K562 (cell line): Measurements from ENCODE around the gene C20orf96. TPM values are rescaled to one million over a fixed set of nuclear protein-coding genes. Genes with fewer than 3 reads are reported as not detected.
A peak's percentile ranks its signal among the peaks of the same experiment; 100 is the strongest.

Source experiments
- ATF4 ChIP-seq: fragments of 450-650 bp; formaldehyde crosslinking; IDR thresholded peaks from 2 replicates; pipeline ENCODE4 v1.4.0; 2022; ENCODE audit warnings: mild to moderate bottlenecking, moderate library complexity
- ATF6 ChIP-seq: sonication (generic); formaldehyde crosslinking; IDR thresholded peaks from 2 replicates; pipeline ENCODE4 v1.4.0; 2020; ENCODE audit warnings: mild to moderate bottlenecking, missing genetic modification reagents
- BCLAF1 ChIP-seq, 2 experiments: fragments of 450-650 bp in 1 of 2; IDR thresholded peaks; 2 replicates each; pipeline ENCODE4 v1.6.1; 2011 to 2017; ENCODE audit warnings: low read depth in 2 of 2, antibody characterized with exemption in 1 of 2, borderline replicate concordance in 1 of 2, low read length in 1 of 2, mild to moderate bottlenecking in 1 of 2, mixed read lengths in 1 of 2; ENCODE audit not compliant: control insufficient read depth in 1 of 2
- CHAMP1 ChIP-seq: fragments of 450-650 bp; IDR thresholded peaks from 2 replicates; pipeline ENCODE4 v1.6.1; 2016; ENCODE audit warnings: mild to moderate bottlenecking
- CSDE1 ChIP-seq, 2 experiments: fragments of 450-650 bp; IDR thresholded peaks; 2 replicates each; pipeline ENCODE4 v1.6.1; 2016; ENCODE audit warnings: mild to moderate bottlenecking in 1 of 2
- FIP1L1 ChIP-seq: fragments of 200-400 bp; formaldehyde crosslinking; IDR thresholded peaks from 2 replicates; pipeline ENCODE4 v1.6.1; 2018; ENCODE audit warnings: mild to moderate bottlenecking, low read depth, low read length; ENCODE audit not compliant: poor library complexity, severe bottlenecking
- FOXP1 ChIP-seq: sonication (generic); formaldehyde crosslinking; IDR thresholded peaks from 2 replicates; pipeline ENCODE4 v1.8.0; 2022; ENCODE audit warnings: mild to moderate bottlenecking, missing genetic modification reagents
- KDM5B ChIP-seq: fragments of 200-600 bp; sonication (generic); IDR thresholded peaks from 2 replicates; pipeline ENCODE4 v1.6.1; 2012; ENCODE audit warnings: low read depth, mild to moderate bottlenecking, moderate library complexity, low read length, control low read depth, inconsistent platforms; ENCODE audit not compliant: insufficient replicate concordance
- MITF ChIP-seq: IDR thresholded peaks from 2 replicates; pipeline ENCODE4 v1.6.1; 2014; ENCODE audit warnings: antibody characterized with exemption
- NFRKB ChIP-seq: fragments of 450-650 bp; IDR thresholded peaks from 2 replicates; pipeline ENCODE4 v1.6.1; 2016; ENCODE audit warnings: low read depth
- NONO ChIP-seq, 2 experiments: fragments of 200-400 bp in 1 of 2; fragments of 450-650 bp in 1 of 2; formaldehyde crosslinking in 1 of 2; IDR thresholded peaks; 2 replicates each; pipeline ENCODE4 v1.6.1; 2017; ENCODE audit warnings: low read depth in 2 of 2, mild to moderate bottlenecking in 2 of 2, moderate library complexity in 2 of 2, low read length in 1 of 2
- PRPF4 ChIP-seq: fragments of 200-400 bp; formaldehyde crosslinking; IDR thresholded peaks from one replicate; pipeline ENCODE4 v1.6.1; 2017; ENCODE audit warnings: low read length, low read depth, mild to moderate bottlenecking; ENCODE audit not compliant: insufficient read depth, poor library complexity, severe bottlenecking
- RAD51 ChIP-seq: fragments of 450-650 bp; IDR thresholded peaks from 2 replicates; pipeline ENCODE4 v1.7.1; 2016; ENCODE audit warnings: low read depth, mild to moderate bottlenecking, borderline replicate concordance
- TFAM ChIP-seq: fragments of 250-450 bp; sonication (Bioruptor Pico); conservative IDR thresholded peaks from 2 replicates; pipeline ENCODE4 v1.5.0; 2021; ENCODE audit warnings: mild to moderate bottlenecking, moderate library complexity
- ZFPM2 ChIP-seq: fragments of 250-450 bp; sonication (Bioruptor Pico); IDR thresholded peaks from 2 replicates; pipeline ENCODE4 v1.5.1; 2022; ENCODE audit warnings: mild to moderate bottlenecking
- ZNF146 ChIP-seq: IDR thresholded peaks from one replicate; pipeline ENCODE4 v1.6.1; 2018; ENCODE audit warnings: missing compliant biosample characterization; ENCODE audit not compliant: unreplicated experiment
- polyA plus RNA-seq, 8 experiments: library from polyadenylated mRNA; depleted of rRNA in 4 of 8; stranded (reverse) in 5 of 8; unstranded in 3 of 8; fragments of >200 nt; fragmentation: Nextera tagmentation in 2 of 8; fragmentation: Illumina TruSeq in 1 of 8; extraction: Ambion mirVana in 2 of 8; extraction: Trizol in 1 of 8; gene quantifications; 2 replicates each; pipeline versions ENCODE4 v1.2.1 to v1.2.3, GENCODE V29; 2011 to 2014; ENCODE audit warnings: inconsistent platforms in 1 of 8, missing spikeins in 1 of 8
- total RNA-seq, 7 experiments: library from RNA; depleted of rRNA in 6 of 7; stranded (reverse); fragments of >200 nt in 6 of 7; fragmentation: Illumina TruSeq in 2 of 7; extraction: Trizol in 2 of 7; gene quantifications; 2 replicates each; pipeline versions ENCODE4 v1.2.1 to v1.2.3, GENCODE V29; 2011 to 2021; ENCODE audit warnings: low replicate concordance in 1 of 7

C20orf96 gene
- total and polyA plus RNA-seq, 9 of the 15 experiments (the other 6 are each of a cell fraction or from before 2014, with no cell fraction given) = 1.7 to 11.7 (median 4.2) TPM

- TF ChIP-seq ZFPM2 (CRISPR knock-in tag) (no peak), ATF4 (no peak), BCLAF1 (IDR thresholded peaks at IDR 0.05; ENCODE audit: borderline replicate concordance in 1 of 2, control insufficient read depth in 1 of 2, low read depth in 2 of 2, low read length in 1 of 2) (no peak), PRPF4 (no peak), TFAM (no peak), CSDE1 (IDR thresholded peaks at IDR 0.05) (no peak), ZNF146 (no peak), MITF (no peak), NFRKB (no peak), KDM5B (peak; percentile 59), ATF6 (no peak), FIP1L1 (peak; percentile 60), NONO (IDR thresholded peaks at IDR 0.05; ENCODE audit: low read depth in 2 of 2, low read length in 1 of 2) (peak; percentile 52 to 73; a peak in 2 of 4 replicates), CHAMP1 (no peak), RAD51 (no peak), FOXP1 (no peak)
Observed at GRCh38 chr20:325045-325888, 34.7 kb upstream of the C20orf96 start, which contains the start of gene SOX12 (continued).
